Measurements from ENCODE around the gene DSTN. TPM values are rescaled to one million over a fixed set of nuclear protein-coding genes. Genes with fewer than 3 reads are reported as not detected.

The DSTN gene
- total and polyA plus RNA-seq, 2 experiments from 2014 or later, result 162 to 459 TPM

DNA sequence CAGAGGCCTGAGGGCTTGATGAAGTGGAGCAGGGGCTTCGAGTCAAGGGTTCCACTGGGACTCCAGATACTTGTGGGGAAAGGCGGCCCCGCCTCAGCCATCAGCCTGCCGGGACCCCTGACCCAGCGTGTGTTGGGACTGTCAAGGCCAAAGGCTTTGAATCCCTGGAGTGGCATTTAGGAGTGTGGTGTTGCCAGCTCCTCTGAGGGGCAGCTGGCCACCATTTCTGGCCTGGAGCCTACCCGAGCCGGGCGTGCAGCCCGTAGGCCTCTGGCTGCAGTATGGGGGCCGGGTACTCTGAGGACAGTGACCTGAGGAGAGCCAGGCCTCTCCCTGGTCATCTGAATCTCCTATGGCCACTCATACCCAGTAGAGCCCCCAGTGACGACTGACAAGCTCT, 72.1 kb downstream of the DSTN start (continued):
- TF ChIP-seq, protein P1, sequence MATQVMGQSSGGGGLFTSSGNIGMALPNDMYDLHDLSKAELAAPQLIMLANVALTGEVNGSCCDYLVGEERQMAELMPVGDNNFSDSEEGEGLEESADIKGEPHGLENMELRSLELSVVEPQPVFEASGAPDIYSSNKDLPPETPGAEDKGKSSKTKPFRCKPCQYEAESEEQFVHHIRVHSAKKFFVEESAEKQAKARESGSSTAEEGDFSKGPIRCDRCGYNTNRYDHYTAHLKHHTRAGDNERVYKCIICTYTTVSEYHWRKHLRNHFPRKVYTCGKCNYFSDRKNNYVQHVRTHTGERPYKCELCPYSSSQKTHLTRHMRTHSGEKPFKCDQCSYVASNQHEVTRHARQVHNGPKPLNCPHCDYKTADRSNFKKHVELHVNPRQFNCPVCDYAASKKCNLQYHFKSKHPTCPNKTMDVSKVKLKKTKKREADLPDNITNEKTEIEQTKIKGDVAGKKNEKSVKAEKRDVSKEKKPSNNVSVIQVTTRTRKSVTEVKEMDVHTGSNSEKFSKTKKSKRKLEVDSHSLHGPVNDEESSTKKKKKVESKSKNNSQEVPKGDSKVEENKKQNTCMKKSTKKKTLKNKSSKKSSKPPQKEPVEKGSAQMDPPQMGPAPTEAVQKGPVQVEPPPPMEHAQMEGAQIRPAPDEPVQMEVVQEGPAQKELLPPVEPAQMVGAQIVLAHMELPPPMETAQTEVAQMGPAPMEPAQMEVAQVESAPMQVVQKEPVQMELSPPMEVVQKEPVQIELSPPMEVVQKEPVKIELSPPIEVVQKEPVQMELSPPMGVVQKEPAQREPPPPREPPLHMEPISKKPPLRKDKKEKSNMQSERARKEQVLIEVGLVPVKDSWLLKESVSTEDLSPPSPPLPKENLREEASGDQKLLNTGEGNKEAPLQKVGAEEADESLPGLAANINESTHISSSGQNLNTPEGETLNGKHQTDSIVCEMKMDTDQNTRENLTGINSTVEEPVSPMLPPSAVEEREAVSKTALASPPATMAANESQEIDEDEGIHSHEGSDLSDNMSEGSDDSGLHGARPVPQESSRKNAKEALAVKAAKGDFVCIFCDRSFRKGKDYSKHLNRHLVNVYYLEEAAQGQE (IDR thresholded peaks at IDR 0.05; ENCODE audit: unreplicated experiment), result no peak
- no peak for TF ChIP-seq EZH2 (IDR thresholded peaks at IDR 0.05; ENCODE audit: low read depth, unreplicated experiment)

DNA sequence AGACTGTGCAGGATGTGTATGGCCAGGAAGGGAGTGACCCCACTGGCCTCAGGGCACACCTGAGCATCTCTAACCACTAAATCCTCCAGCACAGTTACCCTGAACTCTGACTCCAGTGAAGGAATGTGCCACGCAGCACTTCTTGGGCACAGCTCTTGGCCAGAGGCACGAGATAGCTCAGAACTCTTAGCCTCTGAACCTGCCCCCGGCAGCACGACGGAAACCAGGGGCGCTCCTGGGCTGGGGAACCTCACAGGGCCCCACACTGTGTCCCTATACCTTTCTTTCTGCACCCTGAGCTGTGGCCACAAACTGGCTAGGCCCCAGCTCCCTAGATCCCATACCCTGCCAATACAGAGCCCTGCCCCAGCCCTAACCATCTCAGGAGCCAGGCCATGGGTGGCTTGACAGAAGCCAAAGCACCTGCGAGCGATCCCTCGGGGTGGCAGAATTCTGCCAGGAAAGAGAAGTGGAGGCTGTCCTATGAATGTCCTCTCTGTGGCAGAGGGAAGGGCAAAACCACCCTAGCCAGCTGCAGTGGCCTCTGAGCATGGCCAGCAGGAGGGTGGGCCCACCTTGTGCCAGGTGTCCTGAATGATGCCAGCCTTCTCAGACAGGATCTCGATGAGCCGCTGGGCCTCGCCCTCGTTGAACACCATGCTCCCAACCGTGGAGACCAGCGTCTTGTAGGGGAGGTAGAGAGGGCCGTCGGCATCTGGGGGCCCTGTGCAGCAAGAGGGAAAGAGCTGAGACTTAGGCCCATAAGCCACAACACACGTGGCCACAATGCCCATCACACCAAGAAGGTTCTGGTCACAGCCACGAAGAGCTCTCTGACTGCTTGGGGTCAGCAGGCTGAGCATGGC, 72.8 kb downstream of the DSTN start:
- Histone ChIP-seq H3K4me1 (ENCODE audit: insufficient read depth) (peaks cover 5% of the 10 kb centered on the region; the same call in 1 of the 2 replicates), H3K36me3 (ENCODE audit: insufficient read depth) (no peaks in the 10 kb centered on the region), H2AFZ (no peak overlapping the region), H3F3A (replicated peaks; ENCODE audit: low read depth) (no peaks in the 10 kb centered on the region), H3K79me2 (replicated peaks; ENCODE audit: insufficient read depth) (peaks cover 58% of the 10 kb centered on the region), H3K27ac (ENCODE audit: low read depth) (no peak overlapping the region), H4K20me1 (replicated peaks; ENCODE audit: insufficient read depth) (peaks cover 6% of the 10 kb centered on the region), H3K9me2 (ENCODE audit: insufficient read depth) (no peaks in the 10 kb centered on the region), H3K4me3 (no peak overlapping the region), H3K27me3 (ENCODE audit: insufficient read depth) (no peaks in the 10 kb centered on the region), H3K4me2 (no peak overlapping the region)
- Mint-ChIP-seq H3K27ac (no peak overlapping the region), H3K4me1 (peaks cover 14% of the 10 kb centered on the region; the same call in 1 of the 3 replicates), H3K4me3 (no peak overlapping the region), H3K27me3 (ENCODE audit: insufficient read depth, low read depth, poor library complexity) (peaks cover 12% of the 10 kb centered on the region), H3K9me3 (no peaks in the 10 kb centered on the region), H3K36me3 (ENCODE audit: low read depth) (peaks cover 17% of the 10 kb centered on the region)
- DNase-seq (ENCODE audit: low spot score), result no peak
- ATAC-seq, result no peak
- TF ChIP-seq POLR2AphosphoS5 (IDR thresholded peaks at IDR 0.05; ENCODE audit: low read depth), result no peak

DNA sequence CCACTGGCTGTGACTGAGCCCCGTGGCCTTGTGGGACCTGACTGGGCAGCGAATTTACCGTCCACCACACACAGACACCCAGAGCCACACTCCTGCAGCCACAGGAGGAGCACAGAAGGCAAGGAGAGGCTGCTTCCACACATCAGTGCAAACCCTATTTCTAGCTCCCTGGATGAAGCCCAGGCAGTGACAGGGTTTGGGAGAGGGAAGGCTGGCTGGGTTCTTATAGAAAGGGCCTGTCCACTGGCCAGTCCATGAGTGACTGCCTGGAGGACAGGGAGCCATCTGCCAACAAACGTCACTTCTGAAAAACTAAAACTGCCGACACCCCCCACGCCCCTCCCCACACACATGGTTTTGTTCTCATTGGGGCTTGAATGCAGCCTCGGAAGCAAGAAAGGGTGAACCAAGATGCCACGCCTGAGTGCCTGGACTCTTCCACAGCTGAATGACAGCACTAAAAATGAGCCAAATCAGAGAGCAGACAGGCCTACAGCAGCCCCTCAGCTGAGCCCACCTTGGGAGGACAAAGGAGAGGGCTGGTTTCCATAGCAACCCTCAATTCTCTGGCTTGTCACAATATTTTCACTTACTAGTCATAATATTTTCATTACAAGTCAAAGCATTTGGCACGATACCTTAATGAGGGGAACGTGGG, 73.8 kb downstream of the DSTN start:
- no peak for DNase-seq (ENCODE audit: low spot score)
- H3K27ac ChIP-seq (ENCODE audit: low read depth), result peak overlapping the region; percentile 26; the same call in 1 of the 2 replicates
- TF ChIP-seq CREB1 (CRISPR knock-in tag; IDR thresholded peaks at IDR 0.05; ENCODE audit: low read depth), result no peak
- TF ChIP-seq, protein P2, sequence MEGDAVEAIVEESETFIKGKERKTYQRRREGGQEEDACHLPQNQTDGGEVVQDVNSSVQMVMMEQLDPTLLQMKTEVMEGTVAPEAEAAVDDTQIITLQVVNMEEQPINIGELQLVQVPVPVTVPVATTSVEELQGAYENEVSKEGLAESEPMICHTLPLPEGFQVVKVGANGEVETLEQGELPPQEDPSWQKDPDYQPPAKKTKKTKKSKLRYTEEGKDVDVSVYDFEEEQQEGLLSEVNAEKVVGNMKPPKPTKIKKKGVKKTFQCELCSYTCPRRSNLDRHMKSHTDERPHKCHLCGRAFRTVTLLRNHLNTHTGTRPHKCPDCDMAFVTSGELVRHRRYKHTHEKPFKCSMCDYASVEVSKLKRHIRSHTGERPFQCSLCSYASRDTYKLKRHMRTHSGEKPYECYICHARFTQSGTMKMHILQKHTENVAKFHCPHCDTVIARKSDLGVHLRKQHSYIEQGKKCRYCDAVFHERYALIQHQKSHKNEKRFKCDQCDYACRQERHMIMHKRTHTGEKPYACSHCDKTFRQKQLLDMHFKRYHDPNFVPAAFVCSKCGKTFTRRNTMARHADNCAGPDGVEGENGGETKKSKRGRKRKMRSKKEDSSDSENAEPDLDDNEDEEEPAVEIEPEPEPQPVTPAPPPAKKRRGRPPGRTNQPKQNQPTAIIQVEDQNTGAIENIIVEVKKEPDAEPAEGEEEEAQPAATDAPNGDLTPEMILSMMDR (conservative IDR thresholded peaks at IDR 0.05; ENCODE audit: low read depth in 2 of 2), result no peak
- TF ChIP-seq ZNF114 (CRISPR knock-in tag; IDR thresholded peaks at IDR 0.05), result no peak
- TF ChIP-seq JUNB (IDR thresholded peaks at IDR 0.05; ENCODE audit: unreplicated experiment), result no peak
- TF ChIP-seq NANOG (IDR thresholded peaks at IDR 0.05; ENCODE audit: borderline replicate concordance), result no peak

More for the DNA sequence above, 73.8 kb downstream of the DSTN start:
- Mint-ChIP-seq H3K4me3 (no peak overlapping the region), H3K36me3 (ENCODE audit: low read depth) (peaks cover 15% of the 10 kb centered on the region), H3K27ac (peak overlapping the region; percentile 76), H3K9me3 (no peaks in the 10 kb centered on the region), H3K4me1 (peaks cover 20% of the 10 kb centered on the region), H3K27me3 (ENCODE audit: insufficient read depth, low read depth, poor library complexity) (peaks cover 15% of the 10 kb centered on the region)
- H3K36me3 ChIP-seq (ENCODE audit: insufficient read depth), result no peaks in the 10 kb centered on the region
- H3K27me3 ChIP-seq (ENCODE audit: insufficient read depth), result no peaks in the 10 kb centered on the region
- H3K4me3 ChIP-seq, result no peak overlapping the region
- H4K20me1 ChIP-seq (replicated peaks; ENCODE audit: insufficient read depth), result peaks cover 6% of the 10 kb centered on the region
- H3K9me2 ChIP-seq (ENCODE audit: insufficient read depth), result no peaks in the 10 kb centered on the region
- no peak overlapping the region for H3K4me2 ChIP-seq
- peaks cover 68% of the 10 kb centered on the region for H3K79me2 ChIP-seq (replicated peaks; ENCODE audit: insufficient read depth)
- H3F3A ChIP-seq (replicated peaks; ENCODE audit: low read depth), result no peaks in the 10 kb centered on the region
- H3K4me1 ChIP-seq (ENCODE audit: insufficient read depth), result peaks cover 5% of the 10 kb centered on the region
- ATAC-seq, result no peak
- H2AFZ ChIP-seq, result no peak overlapping the region

Measured in GM23338 (cell line).